Activated CD8-positive, alpha-beta T cell treated with anti-CD3 and anti-CD28 coated beads, Interleukin-2, amount 10 ng/mL, durations not matched to agents 7 days and 5 days (primary cell): ENCODE measurements around the gene AFF3. TPM values are rescaled to one million over a fixed set of nuclear protein-coding genes. Genes with fewer than 3 reads are reported as not detected.

Experiments used
- ATAC-seq: fragments of 150-1000 bp; cut with Tn5 transposase; one replicate; pipeline ENCODE4 v1.10.0; 2021; ENCODE audit warnings: moderate library complexity
- CTCF ChIA-PET: fragments of 350-600 bp; sonication (Branson Sonifier 250); formaldehyde crosslinking; loops from one replicate; lab custom pipeline; 2021; ENCODE audit warnings: antibody characterized with exemption; lab: Charles Lee
- POLR2A ChIA-PET: fragments of 350-600 bp; sonication (Branson Sonifier 250); formaldehyde crosslinking; loops from one replicate; lab custom pipeline; 2021; ENCODE audit warnings: antibody characterized with exemption; lab: Charles Lee
- DNase-seq: peaks from one replicate; pipeline ENCODE4 v3.0.0-alpha.2; 2020
- H3K27ac Mint-ChIP-seq: one replicate; pipeline ENCODE4 v1.8.0; 2021; ENCODE audit warnings: mild to moderate bottlenecking, mixed read lengths
- H3K27me3 Mint-ChIP-seq: one replicate; pipeline ENCODE4 v1.8.0; 2021; ENCODE audit warnings: low read depth, mixed read lengths
- H3K36me3 Mint-ChIP-seq: one replicate; pipeline ENCODE4 v1.8.0; 2021; ENCODE audit warnings: low read depth, mixed read lengths
- H3K4me1 Mint-ChIP-seq: one replicate; pipeline ENCODE4 v1.8.0; 2021; ENCODE audit warnings: low read depth, mixed read lengths
- H3K4me3 Mint-ChIP-seq: one replicate; pipeline ENCODE4 v1.8.0; 2021; ENCODE audit warnings: mild to moderate bottlenecking, mixed read lengths
- H3K9me3 Mint-ChIP-seq: one replicate; pipeline ENCODE4 v1.8.0; 2022; ENCODE audit warnings: mixed read lengths; ENCODE audit not compliant: insufficient read depth
- total RNA-seq, 2 experiments: library from RNA; stranded (reverse); gene quantifications; one replicate each; pipeline ENCODE4 v1.2.3, GENCODE V29; 2021

The AFF3 gene
- total RNA-seq, 2 experiments from 2014 or later, result 7.1 to 7.9 TPM

DNA sequence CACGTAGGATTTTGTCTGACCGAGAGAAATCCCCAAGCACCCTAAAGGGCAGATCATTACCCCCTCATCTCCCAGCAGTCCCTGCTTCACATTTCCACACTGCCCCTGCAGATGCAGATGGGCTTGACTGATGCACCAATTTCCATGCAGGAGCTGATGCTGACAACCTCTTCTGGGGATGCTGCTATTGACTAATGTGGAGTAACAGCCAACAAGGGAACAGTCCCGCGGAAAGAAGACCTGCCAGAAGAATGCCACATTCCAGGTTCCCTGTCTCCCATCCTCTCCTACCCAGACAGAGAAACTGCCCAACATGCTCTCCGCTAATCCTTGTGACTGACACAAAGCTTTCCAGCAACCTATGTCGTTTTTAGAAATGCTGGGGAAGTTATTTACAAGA is 91.7 kb downstream of the AFF3 start:
- no peak for ATAC-seq
- H3K27ac Mint-ChIP-seq, result no peak overlapping the region
- no peaks in the 10 kb centered on the region for H3K9me3 Mint-ChIP-seq
- no peaks in the 10 kb centered on the region for H3K27me3 Mint-ChIP-seq
- H3K4me3 Mint-ChIP-seq, result no peak overlapping the region
- no peak for DNase-seq
- ChIA-PET CTCF (no interaction called here), POLR2A (no interaction called here)
- H3K36me3 Mint-ChIP-seq, result no peaks in the 10 kb centered on the region
- H3K4me1 Mint-ChIP-seq, result no peaks in the 10 kb centered on the region

- no peak for DNase-seq
Observed at GRCh38 chr2:100046961-100047947, 95.1 kb downstream of the AFF3 start.

GRCh38 chr2:100045000-100045399 is 97.4 kb downstream of the AFF3 start:
- DNase-seq (no peak), ATAC-seq (no peak)
- Mint-ChIP-seq H3K4me1 (no peaks in the 10 kb centered on the region), H3K9me3 (no peaks in the 10 kb centered on the region), H3K27ac (no peak overlapping the region), H3K4me3 (no peak overlapping the region), H3K36me3 (no peaks in the 10 kb centered on the region), H3K27me3 (no peaks in the 10 kb centered on the region)
- ChIA-PET CTCF (no interaction called here), POLR2A (no interaction called here)

More at GRCh38 chr2:100046961-100047947, 95.1 kb downstream of the AFF3 start:
- Mint-ChIP-seq H3K4me3 (no peak overlapping the region), H3K27ac (no peak overlapping the region), H3K36me3 (no peaks in the 10 kb centered on the region), H3K4me1 (no peaks in the 10 kb centered on the region), H3K9me3 (no peaks in the 10 kb centered on the region), H3K27me3 (no peaks in the 10 kb centered on the region)
- no peak for ATAC-seq
- ChIA-PET CTCF (no interaction called here), POLR2A (interaction anchor here (0.6 kb wide), 1 partner anchor 253 kb away, joined by 4 read pairs; no protein-coding TSS in a partner anchor)

GRCh38 chr2:100043891-100044255 is 98.5 kb downstream of the AFF3 start:
- no peak for ATAC-seq
- no peak for DNase-seq
- Mint-ChIP-seq H3K36me3 (no peaks in the 10 kb centered on the region), H3K4me1 (no peaks in the 10 kb centered on the region), H3K27me3 (no peaks in the 10 kb centered on the region), H3K9me3 (no peaks in the 10 kb centered on the region), H3K4me3 (no peak overlapping the region), H3K27ac (no peak overlapping the region)
- ChIA-PET POLR2A (no interaction called here), CTCF (interaction anchor here (0.7 kb wide), 1 partner anchor 322 kb away, joined by 4 read pairs; no protein-coding TSS in a partner anchor)

GRCh38 chr2:100043081-100043890 is 99.1 kb downstream of the AFF3 start:
- Mint-ChIP-seq H3K27ac (no peak overlapping the region), H3K4me1 (no peaks in the 10 kb centered on the region), H3K4me3 (no peak overlapping the region), H3K36me3 (no peaks in the 10 kb centered on the region), H3K27me3 (no peaks in the 10 kb centered on the region), H3K9me3 (no peaks in the 10 kb centered on the region)
- CTCF ChIA-PET, result interaction anchor here (1.2 kb wide), 1 partner anchor 23 kb away, joined by 5 read pairs; no protein-coding TSS in a partner anchor
- ATAC-seq, result no peak
- no peak for DNase-seq
- POLR2A ChIA-PET, result no interaction called here

GRCh38 chr2:100042562-100042961 is 99.8 kb downstream of the AFF3 start:
- Mint-ChIP-seq H3K27ac (no peak overlapping the region), H3K4me3 (no peak overlapping the region), H3K9me3 (no peaks in the 10 kb centered on the region), H3K27me3 (no peaks in the 10 kb centered on the region), H3K36me3 (no peaks in the 10 kb centered on the region), H3K4me1 (no peaks in the 10 kb centered on the region)
- ChIA-PET CTCF (interaction anchor here (1.2 kb wide), 1 partner anchor 23 kb away, joined by 5 read pairs; no protein-coding TSS in a partner anchor), POLR2A (no interaction called here)
- no peak for ATAC-seq
- no peak for DNase-seq

- H3K9me3 Mint-ChIP-seq, result no peaks in the 10 kb centered on the region
- H3K4me3 Mint-ChIP-seq, result no peak overlapping the region
- no peak overlapping the region for H3K27ac Mint-ChIP-seq
- CTCF ChIA-PET, result interaction anchor here (1.2 kb wide), 1 partner anchor 24 kb away, joined by 5 read pairs; no protein-coding TSS in a partner anchor
- POLR2A ChIA-PET, result no interaction called here
- DNase-seq (no peak), ATAC-seq (no peak)
- no peaks in the 10 kb centered on the region for H3K27me3 Mint-ChIP-seq
- H3K36me3 Mint-ChIP-seq, result no peaks in the 10 kb centered on the region
- H3K4me1 Mint-ChIP-seq, result no peaks in the 10 kb centered on the region
Observed at GRCh38 chr2:100041946-100042345, 100.4 kb downstream of the AFF3 start.

- ATAC-seq (no peak), DNase-seq (no peak)
- Mint-ChIP-seq H3K4me3 (no peak overlapping the region), H3K27me3 (peaks cover 2% of the 10 kb centered on the region), H3K27ac (no peak overlapping the region), H3K36me3 (no peaks in the 10 kb centered on the region), H3K9me3 (no peaks in the 10 kb centered on the region), H3K4me1 (no peaks in the 10 kb centered on the region)
- ChIA-PET POLR2A (no interaction called here), CTCF (no interaction called here)
Observed at GRCh38 chr2:100041385-100041784, 101.0 kb downstream of the AFF3 start.

- Mint-ChIP-seq H3K36me3 (no peaks in the 10 kb centered on the region), H3K9me3 (no peaks in the 10 kb centered on the region), H3K4me3 (no peak overlapping the region), H3K4me1 (no peaks in the 10 kb centered on the region), H3K27ac (no peak overlapping the region), H3K27me3 (peaks cover 4% of the 10 kb centered on the region)
- ChIA-PET CTCF (no interaction called here), POLR2A (no interaction called here)
- no peak for DNase-seq
- ATAC-seq, result no peak
Observed at GRCh38 chr2:100040906-100041305, 101.5 kb downstream of the AFF3 start.

DNA sequence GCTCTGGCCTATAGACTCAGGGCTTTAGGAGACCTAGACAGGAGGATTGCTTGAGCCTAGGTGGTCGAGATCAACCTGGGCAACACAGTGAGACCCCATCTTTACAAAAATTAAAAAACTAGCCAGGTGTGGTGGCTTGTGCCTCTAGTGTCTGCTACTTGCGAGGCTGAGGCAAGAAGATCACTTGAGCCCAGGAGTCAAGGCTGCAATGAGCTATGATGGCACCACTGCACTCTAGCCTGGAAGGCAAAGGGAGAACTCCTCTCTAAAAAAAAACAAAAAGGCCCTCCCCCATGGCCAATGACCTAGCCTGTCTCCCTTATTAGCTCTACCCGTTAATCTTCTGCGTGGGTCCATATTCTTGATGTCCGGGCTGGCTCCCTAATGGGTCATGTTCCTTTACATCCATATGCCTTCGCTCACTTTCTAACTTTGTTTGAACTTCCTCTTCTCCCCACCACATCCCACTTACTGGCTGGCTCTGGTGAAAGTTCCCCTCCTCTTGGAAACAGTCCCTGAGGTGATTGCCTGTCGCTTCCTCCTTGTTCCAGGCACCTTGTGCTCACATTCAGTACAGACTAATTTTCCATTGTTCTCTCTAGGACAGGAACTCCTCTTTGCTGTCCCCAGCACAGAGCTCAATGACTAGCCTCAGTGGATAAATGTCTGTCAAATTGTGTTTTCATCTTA is 103.0 kb downstream of the AFF3 start:
- Mint-ChIP-seq H3K27ac (no peak overlapping the region), H3K27me3 (peaks cover 8% of the 10 kb centered on the region), H3K4me1 (no peaks in the 10 kb centered on the region), H3K9me3 (no peaks in the 10 kb centered on the region), H3K4me3 (no peak overlapping the region), H3K36me3 (no peaks in the 10 kb centered on the region)
- ChIA-PET CTCF (no interaction called here), POLR2A (no interaction called here)
- DNase-seq (no peak), ATAC-seq (no peak)

DNA sequence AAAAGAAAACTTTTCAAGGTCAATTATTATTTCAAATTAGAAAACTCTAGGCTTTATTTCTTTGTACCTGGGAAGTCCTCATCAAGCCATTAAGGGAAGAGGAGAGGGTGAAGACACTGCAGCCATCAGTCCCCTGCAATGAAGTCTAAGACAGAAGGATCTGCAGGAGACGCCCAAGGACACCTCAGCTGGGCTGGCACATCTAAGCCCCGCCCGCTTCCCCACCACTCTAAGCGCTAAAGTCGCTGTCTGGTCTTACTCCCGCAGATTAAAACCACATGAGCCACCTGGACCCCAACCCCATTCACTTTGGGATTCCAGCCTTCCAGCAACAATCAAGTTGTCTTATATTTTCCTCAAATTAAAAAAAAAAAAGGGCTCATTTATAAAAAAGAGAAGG is 104.4 kb downstream of the AFF3 start:
- DNase-seq (no peak), ATAC-seq (no peak)
- Mint-ChIP-seq H3K27ac (no peak overlapping the region), H3K9me3 (no peaks in the 10 kb centered on the region), H3K27me3 (peaks cover 8% of the 10 kb centered on the region), H3K36me3 (no peaks in the 10 kb centered on the region), H3K4me1 (no peaks in the 10 kb centered on the region), H3K4me3 (no peak overlapping the region)
- POLR2A ChIA-PET, result no interaction called here
- CTCF ChIA-PET, result interaction anchor here (1.1 kb wide), 1 partner anchor 33 kb away, joined by 4 read pairs; no protein-coding TSS in a partner anchor
